HepG2 (cell line): ENCODE results near the gene TAS2R60. TPM values are rescaled to one million over a fixed set of nuclear protein-coding genes. Genes with fewer than 3 reads are reported as not detected.

Source experiments
- AGO2 ChIP-seq: fragments of 200-400 bp; formaldehyde crosslinking; optimal IDR thresholded peaks from 2 replicates; pipeline ENCODE3; 2017; ENCODE audit warnings: mild to moderate bottlenecking, low read depth, low read length, moderate library complexity
- ARNT2 ChIP-seq: sonication (generic); formaldehyde crosslinking; IDR thresholded peaks from 2 replicates; pipeline ENCODE4 v1.8.0; 2022; ENCODE audit warnings: mild to moderate bottlenecking, low read depth, missing genetic modification reagents, moderate library complexity
- CCAR2 ChIP-seq: fragments of 200-400 bp; formaldehyde crosslinking; optimal IDR thresholded peaks from 2 replicates; pipeline ENCODE3; 2018; ENCODE audit warnings: low read depth, mild to moderate bottlenecking, low read length, moderate library complexity
- FOSL2 ChIP-seq: sonication (generic); formaldehyde crosslinking; IDR thresholded peaks from 2 replicates; pipeline ENCODE4 v1.4.0; 2020; ENCODE audit warnings: missing genetic modification reagents
- HHEX ChIP-seq: IDR thresholded peaks from 2 replicates; pipeline ENCODE4 v1.6.1; 2016; ENCODE audit warnings: control low read depth
- ISL2 ChIP-seq: sonication (generic); formaldehyde crosslinking; IDR thresholded peaks from 2 replicates; pipeline ENCODE4 v1.5.0; 2020; ENCODE audit warnings: missing genetic modification reagents
- MEIS2 ChIP-seq: sonication (generic); formaldehyde crosslinking; IDR thresholded peaks from 2 replicates; pipeline ENCODE4 v1.9.0; 2021; ENCODE audit warnings: mild to moderate bottlenecking, missing genetic modification reagents
- NCOA2 ChIP-seq: sonication (generic); formaldehyde crosslinking; IDR thresholded peaks from 2 replicates; pipeline ENCODE4 v1.8.0; 2022; ENCODE audit warnings: inconsistent platforms
- RARA ChIP-seq: IDR thresholded peaks from 2 replicates; pipeline ENCODE4 v1.6.1; 2016; ENCODE audit warnings: missing genetic modification reagents, missing compliant biosample characterization
- SMAD9 ChIP-seq: sonication (generic); formaldehyde crosslinking; IDR thresholded peaks from 2 replicates; pipeline ENCODE4 v1.5.1; 2020; ENCODE audit warnings: mild to moderate bottlenecking, missing genetic modification reagents
- SRF ChIP-seq: IDR thresholded peaks from 2 replicates; pipeline ENCODE4 v1.6.1; 2011; ENCODE audit warnings: mild to moderate bottlenecking, low read depth, low read length, moderate library complexity
- ZNF543 ChIP-seq: sonication (generic); formaldehyde crosslinking; IDR thresholded peaks from 2 replicates; pipeline ENCODE4 v1.4.0; 2020; ENCODE audit warnings: mild to moderate bottlenecking, missing genetic modification reagents
- ZNF557 ChIP-seq: sonication (generic); formaldehyde crosslinking; IDR thresholded peaks from 2 replicates; pipeline ENCODE4 v1.4.0; 2020; ENCODE audit warnings: missing genetic modification reagents
- ZNF564 ChIP-seq: sonication (generic); formaldehyde crosslinking; IDR thresholded peaks from 2 replicates; pipeline ENCODE4 v1.8.1; 2023; ENCODE audit warnings: mild to moderate bottlenecking, missing genetic modification reagents
- ZNF883 ChIP-seq: sonication (generic); formaldehyde crosslinking; IDR thresholded peaks from 2 replicates; pipeline ENCODE4 v1.5.1; 2020; ENCODE audit warnings: mild to moderate bottlenecking, missing genetic modification reagents; ENCODE audit errors: not compliant biosample characterization
- polyA plus RNA-seq, 8 experiments: library from polyadenylated mRNA; depleted of rRNA in 3 of 8; stranded (reverse) in 7 of 8; unstranded in 1 of 8; fragments of >200 nt; fragmentation: Illumina TruSeq in 4 of 8; extraction: Trizol in 4 of 8; gene quantifications; 2 replicates each; pipeline versions ENCODE4 v1.2.1 to v1.2.3, GENCODE V29; 2011 to 2016; ENCODE audit warnings: low read depth in 4 of 8, missing spikeins in 1 of 8, mixed read lengths in 1 of 8; ENCODE audit not compliant: insufficient read depth in 1 of 8
- total RNA-seq, 5 experiments: library from RNA; depleted of rRNA; stranded (reverse); fragments of >200 nt; fragmentation: Illumina TruSeq; extraction: Trizol; gene quantifications; 2 replicates each; pipeline ENCODE4 v1.2.3, GENCODE V29; 2016; ENCODE audit warnings: low read depth in 1 of 5
- TF ChIP-seq, protein P1 (sequence below): sonication (generic); IDR thresholded peaks from 2 replicates; pipeline ENCODE4 v1.6.1; 2016; ENCODE audit warnings: low read depth, borderline replicate concordance
- TF ChIP-seq, protein P2 (sequence below): sonication (generic); formaldehyde crosslinking; IDR thresholded peaks from 2 replicates; pipeline ENCODE4 v1.4.0; 2020; ENCODE audit warnings: missing genetic modification reagents, low read depth, mild to moderate bottlenecking, borderline replicate concordance
- TF ChIP-seq, protein P3 (sequence below): IDR thresholded peaks from 2 replicates; pipeline ENCODE4 v1.6.1; 2016; ENCODE audit warnings: missing compliant biosample characterization, missing genetic modification reagents, borderline replicate concordance
- TF ChIP-seq, protein P4 (sequence below): sonication (generic); formaldehyde crosslinking; IDR thresholded peaks from 2 replicates; pipeline ENCODE4 v1.5.0; 2020; ENCODE audit warnings: missing genetic modification reagents
- TF ChIP-seq, protein P5 (sequence below): sonication (generic); formaldehyde crosslinking; IDR thresholded peaks from 2 replicates; pipeline ENCODE4 v1.8.0; 2022; ENCODE audit warnings: missing genetic modification reagents, mild to moderate bottlenecking, borderline replicate concordance
- TF ChIP-seq, protein P6 (sequence below): sonication (generic); formaldehyde crosslinking; IDR thresholded peaks from 2 replicates; pipeline ENCODE4 v1.5.0; 2020; ENCODE audit warnings: missing genetic modification reagents
- TF ChIP-seq, protein P7 (sequence below): sonication (generic); formaldehyde crosslinking; IDR thresholded peaks from 2 replicates; pipeline ENCODE4 v1.5.1; 2020; ENCODE audit warnings: missing genetic modification reagents, mild to moderate bottlenecking, borderline replicate concordance

Gene TAS2R60
- total and polyA plus RNA-seq, 2 of the 13 experiments (the other 11 are each of a cell fraction or from before 2014, with no cell fraction given) = not detected

DNA sequence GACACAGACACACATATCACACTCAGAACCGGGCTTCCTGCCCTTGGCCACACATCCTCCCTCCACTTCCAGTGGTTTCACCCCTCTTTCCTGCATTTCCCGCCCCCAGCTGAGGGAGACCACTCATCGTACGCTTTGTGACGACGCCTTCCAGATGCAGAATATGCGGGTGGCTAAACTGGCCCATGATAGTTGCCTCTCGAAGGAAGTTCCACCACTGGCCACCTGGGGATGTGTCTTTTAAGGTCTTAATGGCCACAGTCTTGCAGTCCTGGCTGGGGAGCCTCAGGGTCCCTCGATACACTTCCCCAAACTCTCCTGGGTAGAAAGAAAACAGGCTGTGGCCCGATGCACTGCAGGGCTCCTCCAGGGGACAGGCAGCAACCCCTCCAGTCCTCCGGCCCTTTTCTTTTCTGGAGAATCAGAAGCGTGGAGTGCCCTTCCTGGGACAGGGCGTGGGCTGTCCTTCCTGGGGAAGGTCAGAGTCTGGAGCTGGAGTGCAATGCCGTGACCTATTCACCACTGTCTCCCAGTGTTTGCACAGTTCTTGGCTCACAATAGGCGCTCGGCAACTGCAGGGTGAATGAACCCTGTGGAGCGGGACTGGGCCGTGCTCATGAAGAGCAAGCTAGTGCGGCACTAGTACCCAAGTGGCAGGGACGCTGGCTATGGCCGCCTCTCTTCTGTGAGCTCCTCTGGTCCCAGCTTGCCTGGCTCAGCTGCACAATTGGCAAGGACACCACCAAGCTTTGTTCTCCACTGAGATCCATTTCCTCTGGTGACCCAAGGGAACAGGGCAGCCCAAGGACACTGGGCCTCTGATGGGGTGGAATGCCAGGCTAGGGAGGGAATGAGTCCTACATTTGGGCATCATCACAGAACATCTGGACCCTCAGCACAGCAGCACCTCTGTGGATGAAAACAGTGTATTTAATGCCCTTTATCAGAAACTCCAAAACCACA, 47.8 kb upstream of the TAS2R60 start (continued):
- no peak for TF ChIP-seq ZNF564
- no peak for TF ChIP-seq ARNT2 (CRISPR knock-in tag)
- TF ChIP-seq MEIS2 = peak; percentile 48; the same call in 1 of the 2 replicates
- TF ChIP-seq, protein P1, sequence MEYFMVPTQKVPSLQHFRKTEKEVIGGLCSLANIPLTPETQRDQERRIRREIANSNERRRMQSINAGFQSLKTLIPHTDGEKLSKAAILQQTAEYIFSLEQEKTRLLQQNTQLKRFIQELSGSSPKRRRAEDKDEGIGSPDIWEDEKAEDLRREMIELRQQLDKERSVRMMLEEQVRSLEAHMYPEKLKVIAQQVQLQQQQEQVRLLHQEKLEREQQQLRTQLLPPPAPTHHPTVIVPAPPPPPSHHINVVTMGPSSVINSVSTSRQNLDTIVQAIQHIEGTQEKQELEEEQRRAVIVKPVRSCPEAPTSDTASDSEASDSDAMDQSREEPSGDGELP = no peak; the same call in 1 of the 2 replicates
- TF ChIP-seq, protein P2, sequence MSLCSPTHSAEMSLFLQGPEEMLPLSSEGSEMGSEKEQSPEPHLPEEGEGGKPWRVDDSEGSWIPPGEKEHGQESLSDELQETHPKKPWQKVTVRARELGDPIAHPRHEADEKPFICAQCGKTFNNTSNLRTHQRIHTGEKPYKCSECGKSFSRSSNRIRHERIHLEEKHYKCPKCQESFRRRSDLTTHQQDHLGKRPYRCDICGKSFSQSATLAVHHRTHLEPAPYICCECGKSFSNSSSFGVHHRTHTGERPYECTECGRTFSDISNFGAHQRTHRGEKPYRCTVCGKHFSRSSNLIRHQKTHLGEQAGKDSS (CRISPR knock-in tag) = 0 out of 2 replicates have a peak, but pooled peaks have one; percentile 55
- peak; percentile 63; the same call in 1 of the 2 replicates for TF ChIP-seq ISL2
- no peak for TF ChIP-seq SRF
- TF ChIP-seq, protein P3, sequence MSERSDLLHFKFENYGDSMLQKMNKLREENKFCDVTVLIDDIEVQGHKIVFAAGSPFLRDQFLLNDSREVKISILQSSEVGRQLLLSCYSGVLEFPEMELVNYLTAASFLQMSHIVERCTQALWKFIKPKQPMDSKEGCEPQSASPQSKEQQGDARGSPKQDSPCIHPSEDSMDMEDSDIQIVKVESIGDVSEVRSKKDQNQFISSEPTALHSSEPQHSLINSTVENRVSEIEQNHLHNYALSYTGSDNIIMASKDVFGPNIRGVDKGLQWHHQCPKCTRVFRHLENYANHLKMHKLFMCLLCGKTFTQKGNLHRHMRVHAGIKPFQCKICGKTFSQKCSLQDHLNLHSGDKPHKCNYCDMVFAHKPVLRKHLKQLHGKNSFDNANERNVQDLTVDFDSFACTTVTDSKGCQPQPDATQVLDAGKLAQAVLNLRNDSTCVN (CRISPR knock-in tag) = peak; percentile 99
- TF ChIP-seq ZNF557 = no peak
- peak; percentile 63 for TF ChIP-seq FOSL2 (CRISPR knock-in tag)
- TF ChIP-seq ZNF543 (CRISPR knock-in tag) = no peak
- TF ChIP-seq, protein P4, sequence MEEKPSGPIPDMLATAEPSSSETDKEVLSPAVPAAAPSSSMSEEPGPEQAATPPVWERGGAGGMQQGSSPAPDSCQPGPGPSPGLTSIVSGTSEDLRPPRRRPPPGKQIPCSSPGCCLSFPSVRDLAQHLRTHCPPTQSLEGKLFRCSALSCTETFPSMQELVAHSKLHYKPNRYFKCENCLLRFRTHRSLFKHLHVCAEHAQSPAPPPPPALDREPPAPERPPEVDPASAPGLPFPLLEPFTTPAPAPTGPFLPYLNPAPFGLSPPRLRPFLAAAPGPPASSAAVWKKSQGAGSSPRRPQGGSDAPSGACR (CRISPR knock-in tag) = 0 out of 2 replicates have a peak, but pooled peaks have one; percentile 80
- peak; percentile 97 for TF ChIP-seq RARA (CRISPR knock-in tag)
- no peak for TF ChIP-seq HHEX (CRISPR knock-in tag)
- TF ChIP-seq, protein P5, sequence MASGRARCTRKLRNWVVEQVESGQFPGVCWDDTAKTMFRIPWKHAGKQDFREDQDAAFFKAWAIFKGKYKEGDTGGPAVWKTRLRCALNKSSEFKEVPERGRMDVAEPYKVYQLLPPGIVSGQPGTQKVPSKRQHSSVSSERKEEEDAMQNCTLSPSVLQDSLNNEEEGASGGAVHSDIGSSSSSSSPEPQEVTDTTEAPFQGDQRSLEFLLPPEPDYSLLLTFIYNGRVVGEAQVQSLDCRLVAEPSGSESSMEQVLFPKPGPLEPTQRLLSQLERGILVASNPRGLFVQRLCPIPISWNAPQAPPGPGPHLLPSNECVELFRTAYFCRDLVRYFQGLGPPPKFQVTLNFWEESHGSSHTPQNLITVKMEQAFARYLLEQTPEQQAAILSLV = no peak
- TF ChIP-seq, protein P6, sequence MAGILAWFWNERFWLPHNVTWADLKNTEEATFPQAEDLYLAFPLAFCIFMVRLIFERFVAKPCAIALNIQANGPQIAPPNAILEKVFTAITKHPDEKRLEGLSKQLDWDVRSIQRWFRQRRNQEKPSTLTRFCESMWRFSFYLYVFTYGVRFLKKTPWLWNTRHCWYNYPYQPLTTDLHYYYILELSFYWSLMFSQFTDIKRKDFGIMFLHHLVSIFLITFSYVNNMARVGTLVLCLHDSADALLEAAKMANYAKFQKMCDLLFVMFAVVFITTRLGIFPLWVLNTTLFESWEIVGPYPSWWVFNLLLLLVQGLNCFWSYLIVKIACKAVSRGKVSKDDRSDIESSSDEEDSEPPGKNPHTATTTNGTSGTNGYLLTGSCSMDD (CRISPR knock-in tag) = no peak
- TF ChIP-seq SMAD9 = no peak
- TF ChIP-seq, protein P7, sequence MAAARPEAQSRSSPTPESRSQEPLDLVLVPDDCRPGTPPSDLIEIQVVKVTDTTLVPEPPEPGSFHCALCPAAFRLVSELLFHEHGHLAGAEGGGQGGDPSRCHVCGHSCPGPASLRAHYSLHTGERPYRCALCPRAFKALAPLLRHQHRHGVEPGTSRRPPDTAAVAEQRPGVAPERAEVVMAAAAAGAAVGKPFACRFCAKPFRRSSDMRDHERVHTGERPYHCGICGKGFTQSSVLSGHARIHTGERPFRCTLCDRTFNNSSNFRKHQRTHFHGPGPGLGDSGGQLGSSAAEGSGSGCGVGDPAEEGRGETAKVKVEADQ (CRISPR knock-in tag) = peak; percentile 63; the same call in 1 of the 2 replicates
- TF ChIP-seq AGO2 = no peak
- TF ChIP-seq CCAR2 = no peak
- no peak for TF ChIP-seq ZNF883
- peak; percentile 69 for TF ChIP-seq NCOA2 (CRISPR knock-in tag)
